SK-N-SH treated with all-trans-retinoic acid at 6 μM for 48 hours (cell line): ENCODE results near the gene CREBBP.
A peak's percentile ranks its signal among the peaks of the same experiment; 100 is the strongest.

Source experiments
- ATAC-seq: fragments of 200-7000 bp; cut with Tn5 transposase; 3 replicates; pipeline ENCODE4 v1.9.1; 2020; ENCODE audit warnings: mild to moderate bottlenecking, moderate library complexity
- ARNTL ChIP-seq: fragments of 450-650 bp; formaldehyde crosslinking; IDR thresholded peaks from 2 replicates; pipeline ENCODE4 v1.5.0; 2020; ENCODE audit warnings: low read depth, mild to moderate bottlenecking, moderate library complexity, borderline replicate concordance
- BACH2 ChIP-seq: fragments of 250-450 bp; sonication (Bioruptor Pico); IDR thresholded peaks from 2 replicates; pipeline ENCODE4 v1.9.0; 2021; ENCODE audit warnings: mild to moderate bottlenecking, borderline replicate concordance
- CREB5 ChIP-seq: fragments of 250-450 bp; sonication (Bioruptor Pico); IDR thresholded peaks from 2 replicates; pipeline ENCODE4 v1.5.1; 2020; ENCODE audit warnings: low read depth, mild to moderate bottlenecking, moderate library complexity
- ESRRG ChIP-seq: fragments of 250-450 bp; sonication (Bioruptor Pico); IDR thresholded peaks from 2 replicates; pipeline ENCODE4 v1.6.1; 2021; ENCODE audit warnings: mild to moderate bottlenecking
- GLIS3 ChIP-seq: fragments of 250-450 bp; sonication (Bioruptor Pico); IDR thresholded peaks from 2 replicates; pipeline ENCODE4 v1.5.0; 2020; ENCODE audit warnings: mild to moderate bottlenecking, moderate library complexity
- ISL1 ChIP-seq: fragments of 250-450 bp; sonication (Bioruptor Pico); IDR thresholded peaks from 2 replicates; pipeline ENCODE4 v2.1.2; 2022; ENCODE audit warnings: mild to moderate bottlenecking, moderate library complexity
- OSR1 ChIP-seq: fragments of 250-450 bp; sonication (Bioruptor Pico); IDR thresholded peaks from 2 replicates; pipeline ENCODE4 v1.8.0; 2022; ENCODE audit warnings: moderate library complexity, mild to moderate bottlenecking, inconsistent platforms
- POU6F1 ChIP-seq: fragments of 250-450 bp; sonication (Bioruptor Pico); IDR thresholded peaks from 2 replicates; pipeline ENCODE4 v1.8.0; 2021; ENCODE audit warnings: low read depth, mild to moderate bottlenecking, moderate library complexity, borderline replicate concordance
- PPARA ChIP-seq: fragments of 250-450 bp; sonication (Bioruptor Pico); IDR thresholded peaks from 2 replicates; pipeline ENCODE4 v1.5.0; 2020; ENCODE audit warnings: mild to moderate bottlenecking, borderline replicate concordance
- RARB ChIP-seq: fragments of 250-450 bp; sonication (Bioruptor Pico); IDR thresholded peaks from 2 replicates; pipeline ENCODE4 v1.8.0; 2021; ENCODE audit warnings: mild to moderate bottlenecking, moderate library complexity
- SNAI2 ChIP-seq: fragments of 250-450 bp; sonication (Bioruptor Pico); IDR thresholded peaks from 2 replicates; pipeline ENCODE4 v1.5.0; 2020; ENCODE audit warnings: mild to moderate bottlenecking, moderate library complexity
- TCF4 ChIP-seq: fragments of 250-450 bp; sonication (Bioruptor Pico); IDR thresholded peaks from 2 replicates; pipeline ENCODE4 v1.8.0; 2021; ENCODE audit warnings: mild to moderate bottlenecking, moderate library complexity, borderline replicate concordance
- TOX ChIP-seq: fragments of 250-450 bp; sonication (Bioruptor Pico); IDR thresholded peaks from 2 replicates; pipeline ENCODE4 v1.8.0; 2021; ENCODE audit warnings: mild to moderate bottlenecking, moderate library complexity, borderline replicate concordance
- ZC3H10 ChIP-seq: fragments of 250-450 bp; sonication (Bioruptor Pico); IDR thresholded peaks from 2 replicates; pipeline ENCODE4 v1.5.1; 2021; ENCODE audit warnings: mild to moderate bottlenecking, moderate library complexity
- ZFP3 ChIP-seq: fragments of 250-450 bp; sonication (Bioruptor Pico); IDR thresholded peaks from 2 replicates; pipeline ENCODE4 v1.5.0; 2020; ENCODE audit warnings: mild to moderate bottlenecking, moderate library complexity
- ZNF70 ChIP-seq: fragments of 450-650 bp; formaldehyde crosslinking; IDR thresholded peaks from 2 replicates; pipeline ENCODE4 v1.5.0; 2020; ENCODE audit warnings: mild to moderate bottlenecking, moderate library complexity
- ZNF8 ChIP-seq: fragments of 450-650 bp; formaldehyde crosslinking; IDR thresholded peaks from 2 replicates; pipeline ENCODE4 v1.5.0; 2020; ENCODE audit warnings: mild to moderate bottlenecking, moderate library complexity
- TF ChIP-seq, protein P1 (sequence below): fragments of 250-450 bp; sonication (Bioruptor Pico); IDR thresholded peaks from 2 replicates; pipeline ENCODE4 v1.5.1; 2021; ENCODE audit warnings: mild to moderate bottlenecking, moderate library complexity
- TF ChIP-seq, protein P2 (sequence below): fragments of 250-450 bp; sonication (Bioruptor Pico); IDR thresholded peaks from 2 replicates; pipeline ENCODE4 v1.5.0; 2020; ENCODE audit warnings: mild to moderate bottlenecking, moderate library complexity

The CREBBP gene

DNA sequence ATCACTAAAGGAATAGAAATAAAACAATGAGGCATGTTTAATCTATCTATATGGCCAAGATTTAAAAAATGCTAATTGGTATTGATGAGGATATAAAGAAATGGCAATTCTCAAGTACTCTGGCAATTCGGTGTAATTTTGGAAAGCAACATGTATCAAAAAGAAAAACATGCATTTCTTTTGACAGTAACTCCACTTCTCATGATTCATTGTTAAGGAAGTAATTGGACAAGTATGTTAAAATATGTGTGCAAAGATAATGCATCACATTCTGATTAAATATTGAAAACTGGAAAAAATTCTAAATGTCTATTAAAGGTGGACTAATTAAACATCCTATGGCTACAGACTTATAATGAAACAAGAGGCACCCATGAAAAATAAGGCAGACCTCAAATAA, 81.2 kb downstream of the CREBBP start:
- TF ChIP-seq BACH2 (CRISPR knock-in tag) (no peak), GLIS3 (CRISPR knock-in tag) (no peak), RARB (no peak), ZC3H10 (CRISPR knock-in tag) (no peak), TOX (CRISPR knock-in tag) (no peak), POU6F1 (CRISPR knock-in tag) (no peak), SNAI2 (CRISPR knock-in tag) (no peak), PPARA (CRISPR knock-in tag) (no peak), TCF4 (no peak), ESRRG (CRISPR knock-in tag) (no peak), ZNF70 (CRISPR knock-in tag) (no peak), ISL1 (CRISPR knock-in tag) (no peak), OSR1 (no peak), ARNTL (no peak), ZFP3 (CRISPR knock-in tag) (no peak)
- TF ChIP-seq, protein P1, sequence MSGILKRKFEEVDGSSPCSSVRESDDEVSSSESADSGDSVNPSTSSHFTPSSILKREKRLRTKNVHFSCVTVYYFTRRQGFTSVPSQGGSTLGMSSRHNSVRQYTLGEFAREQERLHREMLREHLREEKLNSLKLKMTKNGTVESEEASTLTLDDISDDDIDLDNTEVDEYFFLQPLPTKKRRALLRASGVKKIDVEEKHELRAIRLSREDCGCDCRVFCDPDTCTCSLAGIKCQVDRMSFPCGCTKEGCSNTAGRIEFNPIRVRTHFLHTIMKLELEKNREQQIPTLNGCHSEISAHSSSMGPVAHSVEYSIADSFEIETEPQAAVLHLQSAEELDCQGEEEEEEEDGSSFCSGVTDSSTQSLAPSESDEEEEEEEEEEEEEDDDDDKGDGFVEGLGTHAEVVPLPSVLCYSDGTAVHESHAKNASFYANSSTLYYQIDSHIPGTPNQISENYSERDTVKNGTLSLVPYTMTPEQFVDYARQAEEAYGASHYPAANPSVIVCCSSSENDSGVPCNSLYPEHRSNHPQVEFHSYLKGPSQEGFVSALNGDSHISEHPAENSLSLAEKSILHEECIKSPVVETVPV (CRISPR knock-in tag), result no peak
- ATAC-seq, result no peak

GRCh38 chr16:3798838-3799237, 81.7 kb downstream of the CREBBP start:
- no peak for ATAC-seq
- TF ChIP-seq, protein P1 (CRISPR knock-in tag), result no peak
- no peak for TF ChIP-seq GLIS3 (CRISPR knock-in tag)
- TF ChIP-seq ZNF8 (CRISPR knock-in tag), result no peak
- no peak for TF ChIP-seq CREB5 (CRISPR knock-in tag)

DNA sequence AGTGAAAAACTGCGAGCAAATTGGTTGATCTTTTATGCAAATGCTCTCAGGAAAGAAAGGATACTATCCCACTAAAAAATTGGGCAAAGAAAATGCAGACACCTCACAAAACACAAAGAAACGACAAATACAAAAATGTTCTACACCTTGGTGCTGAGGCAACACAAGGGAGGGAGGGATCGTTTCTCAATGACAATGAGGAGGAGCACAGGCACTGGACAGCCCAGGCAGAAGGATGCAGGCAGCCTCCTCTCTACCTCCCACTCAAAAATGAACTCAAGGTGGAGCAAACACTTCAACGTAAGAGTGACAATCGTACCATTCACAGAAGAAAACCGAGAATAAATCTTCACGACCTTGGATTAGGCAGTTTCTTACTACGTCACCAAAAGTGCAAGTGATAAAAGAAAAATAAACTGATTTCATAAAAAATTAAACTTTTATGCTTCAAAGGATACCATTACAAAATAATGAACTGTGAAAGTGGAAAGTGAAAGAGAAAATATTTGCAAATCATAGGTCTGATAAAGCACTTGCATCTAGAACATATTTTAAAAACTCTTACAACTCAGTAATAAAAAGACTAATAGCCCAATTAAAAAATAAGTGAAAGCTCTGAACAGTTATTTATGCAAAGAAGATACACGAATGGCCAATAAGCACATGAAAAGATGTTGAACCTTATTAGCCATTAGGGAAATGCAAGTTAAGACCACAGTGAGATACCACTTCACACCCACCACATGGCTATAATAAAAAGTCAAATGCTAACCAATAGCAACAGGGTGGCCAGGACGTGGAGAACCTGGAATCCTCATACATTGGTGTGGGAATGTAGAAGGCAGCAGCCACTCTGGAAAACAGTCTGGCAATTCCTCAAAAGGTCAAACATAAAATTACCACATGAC, 82.4 kb downstream of the CREBBP start:
- ATAC-seq, result peak; percentile 33; the same call in 1 of the 3 replicates

More for the DNA sequence above, 82.4 kb downstream of the CREBBP start:
- TF ChIP-seq ZFP3 (CRISPR knock-in tag), result no peak
- TF ChIP-seq POU6F1 (CRISPR knock-in tag), result no peak
- TF ChIP-seq ESRRG (CRISPR knock-in tag), result no peak
- TF ChIP-seq, protein P2, sequence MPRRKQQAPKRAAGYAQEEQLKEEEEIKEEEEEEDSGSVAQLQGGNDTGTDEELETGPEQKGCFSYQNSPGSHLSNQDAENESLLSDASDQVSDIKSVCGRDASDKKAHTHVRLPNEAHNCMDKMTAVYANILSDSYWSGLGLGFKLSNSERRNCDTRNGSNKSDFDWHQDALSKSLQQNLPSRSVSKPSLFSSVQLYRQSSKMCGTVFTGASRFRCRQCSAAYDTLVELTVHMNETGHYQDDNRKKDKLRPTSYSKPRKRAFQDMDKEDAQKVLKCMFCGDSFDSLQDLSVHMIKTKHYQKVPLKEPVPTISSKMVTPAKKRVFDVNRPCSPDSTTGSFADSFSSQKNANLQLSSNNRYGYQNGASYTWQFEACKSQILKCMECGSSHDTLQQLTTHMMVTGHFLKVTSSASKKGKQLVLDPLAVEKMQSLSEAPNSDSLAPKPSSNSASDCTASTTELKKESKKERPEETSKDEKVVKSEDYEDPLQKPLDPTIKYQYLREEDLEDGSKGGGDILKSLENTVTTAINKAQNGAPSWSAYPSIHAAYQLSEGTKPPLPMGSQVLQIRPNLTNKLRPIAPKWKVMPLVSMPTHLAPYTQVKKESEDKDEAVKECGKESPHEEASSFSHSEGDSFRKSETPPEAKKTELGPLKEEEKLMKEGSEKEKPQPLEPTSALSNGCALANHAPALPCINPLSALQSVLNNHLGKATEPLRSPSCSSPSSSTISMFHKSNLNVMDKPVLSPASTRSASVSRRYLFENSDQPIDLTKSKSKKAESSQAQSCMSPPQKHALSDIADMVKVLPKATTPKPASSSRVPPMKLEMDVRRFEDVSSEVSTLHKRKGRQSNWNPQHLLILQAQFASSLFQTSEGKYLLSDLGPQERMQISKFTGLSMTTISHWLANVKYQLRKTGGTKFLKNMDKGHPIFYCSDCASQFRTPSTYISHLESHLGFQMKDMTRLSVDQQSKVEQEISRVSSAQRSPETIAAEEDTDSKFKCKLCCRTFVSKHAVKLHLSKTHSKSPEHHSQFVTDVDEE (CRISPR knock-in tag), result no peak
- no peak for TF ChIP-seq RARB
- no peak for TF ChIP-seq TCF4
